Keratinocyte (primary cell): Measurements from ENCODE around the gene CORO1C.

Experiments
- CTCF ChIP-seq, 3 experiments: IDR thresholded peaks in 1 of 3; conservative IDR thresholded peaks in 1 of 3; optimal IDR thresholded peaks in 1 of 3; 2 replicates in 2 of 3; 3 replicates in 1 of 3; pipeline versions ENCODE3 to v1.5.1; 2011; ENCODE audit warnings: low read length in 3 of 3, mild to moderate bottlenecking in 3 of 3, moderate library complexity in 2 of 3, control low read depth in 1 of 3, inconsistent platforms in 1 of 3; ENCODE audit not compliant: insufficient read depth in 2 of 3; ENCODE audit errors: extremely low read depth in 1 of 3
- EZH2 ChIP-seq: IDR thresholded peaks from one replicate; pipeline ENCODE4 v1.6.1; 2012; ENCODE audit warnings: inconsistent platforms, mild to moderate bottlenecking, low read length, moderate library complexity

DNA sequence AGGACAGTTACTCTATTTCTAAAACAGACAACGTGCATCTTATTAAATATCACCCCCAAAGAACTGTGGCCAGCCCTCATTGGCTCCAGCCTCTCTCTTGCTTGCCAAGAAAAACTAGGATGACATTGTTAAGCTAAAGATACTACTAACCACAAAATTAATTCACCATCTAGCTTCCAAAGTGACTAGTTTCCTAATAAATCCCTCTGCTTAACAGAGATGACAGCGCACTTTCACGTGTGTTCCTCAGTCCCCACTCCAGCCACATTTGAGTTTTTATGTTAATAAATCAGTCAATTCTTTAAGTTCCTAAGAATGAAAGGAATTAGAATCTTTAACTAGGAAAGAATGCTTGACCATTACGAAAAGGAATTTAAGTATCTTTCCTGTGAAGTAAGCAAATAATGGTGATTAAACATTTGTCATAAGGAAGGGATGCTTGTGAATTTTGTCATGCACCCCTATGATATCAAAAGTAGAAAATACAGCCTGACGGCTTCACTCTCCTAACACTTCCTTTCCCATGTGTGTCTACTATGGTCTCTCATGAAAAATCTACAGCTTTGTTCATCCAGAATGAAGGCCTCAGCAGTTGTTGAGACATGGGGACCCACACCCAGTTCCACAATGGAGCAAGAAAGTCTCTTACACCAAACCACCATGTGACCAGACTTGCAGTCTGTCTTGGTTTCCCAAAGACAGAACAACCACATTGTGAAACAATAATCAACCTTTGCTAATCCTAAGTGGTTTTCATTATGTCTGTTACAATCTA lies 8.1 kb downstream of the CORO1C start:
- no peak for TF ChIP-seq CTCF (optimal IDR thresholded peaks at IDR 0.05 in 1 of 3, IDR thresholded peaks at IDR 0.05 in 1 of 3, conservative IDR thresholded peaks at IDR 0.05 in 1 of 3; ENCODE audit: extremely low read depth in 1 of 3, insufficient read depth in 2 of 3, low read length in 3 of 3)
- no peak for TF ChIP-seq EZH2
